ENCODE results near the gene AMBP. TPM values are rescaled to one million over a fixed set of nuclear protein-coding genes. Genes with fewer than 3 reads are reported as not detected.

Gene AMBP
- total RNA-seq, 1 experiment from 2014 or later = 0.62 TPM

- DNase-seq (ENCODE audit: extremely low read depth, low read depth) = no peak
Observed at GRCh38 chr9:114016629-114017423, 61.3 kb downstream of the AMBP start.

- DNase-seq (ENCODE audit: extremely low read depth, low read depth) = no peak
Observed at GRCh38 chr9:114016101-114016500, 62.0 kb downstream of the AMBP start.

- DNase-seq (ENCODE audit: extremely low read depth, low read depth) = no peak
Observed at GRCh38 chr9:114015607-114016006, 62.5 kb downstream of the AMBP start.

GRCh38 chr9:114014044-114014443 is 64.1 kb downstream of the AMBP start:
- DNase-seq (ENCODE audit: extremely low read depth, low read depth) = no peak

GRCh38 chr9:114012126-114012525 is 66.0 kb downstream of the AMBP start:
- no peak for DNase-seq (ENCODE audit: extremely low read depth, low read depth)

- DNase-seq (ENCODE audit: extremely low read depth, low read depth) = no peak
Observed at GRCh38 chr9:114011313-114011712, 66.8 kb downstream of the AMBP start.

Other genes starting within 250 kb of the AMBP start
- 2.4 and 2.9 TPM in 2 replicates for gene ZNF618, start 202.0 kb downstream of the AMBP start, total RNA-seq (2014; rRNA removed; shearing (Covaris generic))
- not detected in 2 replicates for gene KIF12, start 21.0 kb upstream of the AMBP start, total RNA-seq (2014; rRNA removed; shearing (Covaris generic))
- 1.2 and 2.8 TPM in 2 replicates for gene COL27A1, start 77.2 kb upstream of the AMBP start, total RNA-seq (2014; rRNA removed; shearing (Covaris generic))
- gene ORM1, start 244.8 kb upstream of the AMBP start, total RNA-seq (2014; rRNA removed; shearing (Covaris generic)) = not detected in 2 replicates